ENCODE measurements around the gene CRHR2.

The CRHR2 gene

DNA sequence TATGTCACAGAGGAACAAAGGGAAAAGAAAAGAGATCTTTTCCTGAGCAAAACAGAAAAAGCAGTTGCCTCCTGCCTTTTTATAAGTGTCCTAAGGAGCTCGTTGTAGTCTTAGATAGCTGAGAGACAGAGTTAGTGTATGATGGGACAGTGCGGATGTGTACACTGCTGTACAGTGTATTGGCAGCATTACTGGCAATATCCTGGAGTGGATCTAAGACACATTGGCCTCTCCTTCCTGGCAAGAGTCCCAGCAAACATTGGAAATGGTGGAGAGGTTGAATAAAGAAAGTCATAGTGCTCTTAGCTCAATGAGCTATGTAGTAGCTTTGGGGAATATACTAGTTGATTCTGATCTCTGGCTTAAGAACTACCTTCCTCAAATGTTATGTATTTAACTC lies 64.9 kb downstream of the CRHR2 start:
- no peaks in the 10 kb centered on the region for H3K9me3 ChIP-seq (replicated peaks in 1 of 11)
- H4K20me1 ChIP-seq, result peaks cover 12 to 99% (median 77%) of the 10 kb centered on the region in 11 experiments; a peak in 20 of 22 replicates
- no peaks in the 10 kb centered on the region for H3K27me3 ChIP-seq
- no peak overlapping the region for H3K4me2 ChIP-seq
- H3K9ac ChIP-seq, result no peak overlapping the region
- H3K36me3 ChIP-seq, result peaks cover 96 to 100% (median 100%) of the 10 kb centered on the region in 11 experiments
- no peak overlapping the region for H3K27ac ChIP-seq
- no peaks in the 10 kb centered on the region for H3K4me1 ChIP-seq
- no peak overlapping the region for H3K4me3 ChIP-seq
- no peak for TF ChIP-seq Cebpa-rat (IDR thresholded peaks at IDR 0.05)

DNA sequence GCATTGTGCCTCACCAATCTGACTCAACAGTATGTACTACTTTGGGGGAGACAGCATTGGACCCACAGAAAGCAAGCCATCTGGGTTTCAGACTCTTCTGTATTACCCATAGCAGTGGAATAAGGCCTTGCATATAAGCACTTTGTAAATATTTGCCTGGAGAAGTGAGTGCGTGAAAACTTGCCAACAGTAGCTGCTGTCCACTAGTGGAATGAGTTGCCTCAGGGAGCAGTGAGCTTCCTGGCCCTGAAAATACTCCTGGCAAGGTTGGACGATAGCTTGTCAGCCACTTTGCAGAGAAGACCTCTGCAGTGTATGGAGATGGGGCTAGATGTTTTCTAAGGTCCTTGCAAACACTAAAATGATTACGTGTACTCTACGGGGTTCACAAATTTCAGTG lies 65.9 kb downstream of the CRHR2 start:
- Histone ChIP-seq H4K20me1 (peaks cover 16 to 100% (median 77%) of the 10 kb centered on the region in 11 experiments; a peak in 20 of 22 replicates), H3K9ac (no peak overlapping the region), H3K4me1 (no peaks in the 10 kb centered on the region), H3K9me3 (replicated peaks in 1 of 11) (no peaks in the 10 kb centered on the region), H3K36me3 (peaks cover 95 to 100% (median 100%) of the 10 kb centered on the region in 11 experiments), H3K27me3 (no peaks in the 10 kb centered on the region), H3K4me2 (no peak overlapping the region), H3K4me3 (no peak overlapping the region), H3K27ac (no peak overlapping the region)
- TF ChIP-seq Cebpa-rat (IDR thresholded peaks at IDR 0.05), result no peak

DNA sequence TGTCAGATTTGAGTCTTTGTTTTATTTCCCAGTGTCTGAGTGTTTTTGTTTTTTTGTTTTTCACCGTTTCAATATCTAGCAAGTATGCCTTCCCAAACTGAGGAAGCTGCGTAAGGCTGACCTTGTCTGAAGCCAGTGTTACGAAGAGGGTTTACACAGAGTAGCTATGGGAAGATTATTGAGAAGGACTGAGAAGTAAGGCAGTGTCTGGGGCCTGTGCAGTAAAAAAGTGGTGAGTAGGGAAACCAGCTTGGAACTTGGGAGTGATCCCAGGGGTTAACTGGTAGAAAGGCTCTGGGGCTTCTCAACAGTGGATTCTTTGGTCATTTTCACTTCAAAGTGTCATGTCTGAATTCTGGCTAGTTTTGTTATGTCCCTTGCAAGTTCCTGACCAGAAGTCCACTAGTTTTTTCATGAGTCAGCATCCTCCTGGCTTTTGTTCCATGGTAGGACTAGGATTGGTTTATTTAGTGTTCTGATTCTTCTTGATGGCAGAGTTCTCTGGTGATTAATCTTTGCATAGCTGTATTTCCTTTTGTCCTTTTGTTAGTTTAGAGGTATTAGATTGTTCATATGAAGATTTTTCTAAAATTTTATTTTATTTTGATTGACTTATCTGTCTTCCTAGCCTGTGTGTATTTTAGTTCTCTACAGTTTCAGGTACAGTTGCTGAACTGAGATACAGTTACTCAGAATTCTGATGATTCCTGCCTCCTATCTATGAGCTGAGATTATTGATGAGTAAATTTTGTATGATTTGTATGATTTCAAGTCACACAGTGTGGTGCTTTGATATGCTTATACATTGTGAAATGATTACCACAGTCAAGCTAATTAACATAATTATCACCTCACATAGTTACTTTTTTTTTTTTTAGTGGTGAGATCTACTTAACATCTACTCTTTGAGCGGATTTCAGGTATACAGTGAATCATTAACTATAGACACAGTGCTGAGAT lies 68.6 kb downstream of the CRHR2 start:
- Histone ChIP-seq H3K36me3 (peaks cover 95 to 100% (median 100%) of the 10 kb centered on the region in 11 experiments), H3K4me2 (no peak overlapping the region), H3K4me1 (no peaks in the 10 kb centered on the region), H3K9me3 (replicated peaks in 1 of 11) (no peaks in the 10 kb centered on the region), H3K9ac (no peak overlapping the region), H4K20me1 (peaks cover 16 to 100% (median 70%) of the 10 kb centered on the region in 11 experiments; a peak in 20 of 22 replicates), H3K4me3 (no peak overlapping the region), H3K27me3 (no peaks in the 10 kb centered on the region), H3K27ac (0 out of 22 replicates have a peak overlapping the region, but pooled peaks of 1 of the 11 experiments have one; percentile 7)
- TF ChIP-seq Cebpa-rat (IDR thresholded peaks at IDR 0.05), result no peak

DNA sequence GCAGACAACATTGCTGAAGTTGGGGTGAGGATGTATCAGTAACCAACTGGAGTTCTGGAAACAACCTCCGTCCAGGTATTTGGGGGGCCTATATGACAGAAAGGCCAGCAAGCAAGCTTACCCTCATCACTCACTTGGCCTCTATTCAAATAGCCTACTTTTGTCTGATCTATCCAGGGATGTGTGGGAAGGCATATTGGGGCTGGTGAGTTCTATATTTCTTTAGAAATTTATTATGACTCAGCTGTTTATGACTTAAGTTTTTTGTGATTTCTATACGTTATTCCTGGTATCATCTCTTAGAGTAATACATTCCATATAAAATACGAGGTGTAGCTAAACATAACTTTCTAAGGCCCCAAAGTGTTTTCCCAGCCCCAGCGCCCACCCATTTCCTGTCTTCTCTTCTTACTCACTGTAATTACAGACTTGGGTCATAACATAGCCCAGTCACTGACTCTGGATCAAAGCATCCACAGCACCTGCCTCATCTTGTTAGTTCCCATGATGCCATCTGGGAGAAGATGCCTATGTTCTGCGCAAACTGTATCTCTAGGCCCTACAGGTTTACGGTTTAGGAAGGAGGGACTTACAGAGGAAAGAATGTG lies 69.5 kb downstream of the CRHR2 start:
- peaks cover 16 to 100% (median 73%) of the 10 kb centered on the region in 11 experiments; a peak in 20 of 22 replicates for H4K20me1 ChIP-seq
- no peak for TF ChIP-seq Cebpa-rat (IDR thresholded peaks at IDR 0.05)
- H3K4me1 ChIP-seq, result no peaks in the 10 kb centered on the region
- no peak overlapping the region for H3K27ac ChIP-seq
- H3K9me3 ChIP-seq (replicated peaks in 1 of 11), result no peaks in the 10 kb centered on the region
- no peak overlapping the region for H3K4me2 ChIP-seq
- peaks cover 95 to 100% (median 100%) of the 10 kb centered on the region in 11 experiments for H3K36me3 ChIP-seq
- H3K9ac ChIP-seq, result no peak overlapping the region; a peak in 1 of 22 replicates
- no peaks in the 10 kb centered on the region for H3K27me3 ChIP-seq
- no peak overlapping the region for H3K4me3 ChIP-seq

DNA sequence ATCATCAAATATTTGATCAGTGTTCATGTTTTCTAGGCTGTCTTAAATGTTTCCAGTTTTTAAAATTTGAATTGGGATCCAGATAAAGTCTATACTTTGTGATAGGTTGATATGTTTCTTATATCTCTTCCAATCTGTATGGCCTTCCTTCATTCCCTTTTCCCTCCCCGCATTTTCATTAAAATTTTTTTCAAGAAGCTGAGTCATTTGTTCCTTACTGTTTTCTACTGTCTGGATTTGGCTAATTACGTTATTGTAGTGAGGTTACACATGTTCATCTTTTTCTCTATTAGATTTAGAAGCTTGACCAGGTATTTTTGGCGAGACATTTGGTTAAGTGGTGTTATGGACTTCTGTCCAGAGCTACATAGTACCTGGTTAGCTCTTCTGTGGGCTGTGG lies 76.4 kb downstream of the CRHR2 start:
- Histone ChIP-seq H3K9me3 (replicated peaks in 1 of 11) (no peaks in the 10 kb centered on the region), H3K9ac (no peak overlapping the region), H3K4me1 (no peaks in the 10 kb centered on the region), H4K20me1 (peaks cover 12 to 97% (median 62%) of the 10 kb centered on the region in 11 experiments; a peak in 18 of 22 replicates), H3K4me3 (no peak overlapping the region), H3K36me3 (peaks cover 95 to 100% (median 97%) of the 10 kb centered on the region in 11 experiments), H3K4me2 (no peak overlapping the region), H3K27ac (no peak overlapping the region), H3K27me3 (no peaks in the 10 kb centered on the region)
- TF ChIP-seq Cebpa-rat (IDR thresholded peaks at IDR 0.05), result no peak

DNA sequence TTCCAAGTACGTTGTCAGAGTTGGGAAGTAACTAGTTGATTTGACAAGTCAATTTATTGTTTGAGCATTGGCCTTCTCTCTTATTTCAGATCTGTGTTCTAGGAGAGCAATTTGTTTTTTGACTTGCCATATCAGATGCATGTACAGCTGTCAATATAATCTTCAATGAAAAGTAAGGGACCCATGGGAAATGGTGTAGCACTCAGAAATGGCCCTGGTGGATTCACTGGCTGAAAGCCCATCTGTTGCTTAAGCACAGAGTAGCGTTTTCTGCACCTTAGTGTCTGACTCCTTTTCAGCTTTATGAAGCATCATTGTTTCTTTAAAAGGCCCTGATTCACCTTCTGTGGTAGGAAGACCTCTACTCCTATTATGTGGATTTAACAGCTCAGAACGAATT lies 77.4 kb downstream of the CRHR2 start:
- no peak overlapping the region for H3K4me3 ChIP-seq
- H3K27ac ChIP-seq, result no peak overlapping the region
- no peaks in the 10 kb centered on the region for H3K9me3 ChIP-seq (replicated peaks in 1 of 11)
- H3K36me3 ChIP-seq, result peaks cover 96 to 100% (median 97%) of the 10 kb centered on the region in 11 experiments
- no peak overlapping the region for H3K9ac ChIP-seq
- no peaks in the 10 kb centered on the region for H3K4me1 ChIP-seq
- H3K27me3 ChIP-seq, result no peaks in the 10 kb centered on the region
- no peak for TF ChIP-seq Cebpa-rat (IDR thresholded peaks at IDR 0.05)
- H4K20me1 ChIP-seq, result peaks cover 12 to 98% (median 67%) of the 10 kb centered on the region in 11 experiments; a peak in 19 of 22 replicates
- H3K4me2 ChIP-seq, result no peak overlapping the region
